Measurements from ENCODE around the gene SCMH1.

Gene SCMH1

GRCh38 chr1:40985875-40986274 lies 256.2 kb downstream of the SCMH1 start:
- H3K4me3 ChIP-seq (ENCODE audit: low read length) = no peak overlapping the region
- DNase-seq (ENCODE audit: low read depth) = no peak
- TF ChIP-seq, protein P1, sequence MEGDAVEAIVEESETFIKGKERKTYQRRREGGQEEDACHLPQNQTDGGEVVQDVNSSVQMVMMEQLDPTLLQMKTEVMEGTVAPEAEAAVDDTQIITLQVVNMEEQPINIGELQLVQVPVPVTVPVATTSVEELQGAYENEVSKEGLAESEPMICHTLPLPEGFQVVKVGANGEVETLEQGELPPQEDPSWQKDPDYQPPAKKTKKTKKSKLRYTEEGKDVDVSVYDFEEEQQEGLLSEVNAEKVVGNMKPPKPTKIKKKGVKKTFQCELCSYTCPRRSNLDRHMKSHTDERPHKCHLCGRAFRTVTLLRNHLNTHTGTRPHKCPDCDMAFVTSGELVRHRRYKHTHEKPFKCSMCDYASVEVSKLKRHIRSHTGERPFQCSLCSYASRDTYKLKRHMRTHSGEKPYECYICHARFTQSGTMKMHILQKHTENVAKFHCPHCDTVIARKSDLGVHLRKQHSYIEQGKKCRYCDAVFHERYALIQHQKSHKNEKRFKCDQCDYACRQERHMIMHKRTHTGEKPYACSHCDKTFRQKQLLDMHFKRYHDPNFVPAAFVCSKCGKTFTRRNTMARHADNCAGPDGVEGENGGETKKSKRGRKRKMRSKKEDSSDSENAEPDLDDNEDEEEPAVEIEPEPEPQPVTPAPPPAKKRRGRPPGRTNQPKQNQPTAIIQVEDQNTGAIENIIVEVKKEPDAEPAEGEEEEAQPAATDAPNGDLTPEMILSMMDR (conservative IDR thresholded peaks at IDR 0.05; ENCODE audit: low read length) = no peak

- TF ChIP-seq, protein P1 (conservative IDR thresholded peaks at IDR 0.05; ENCODE audit: low read length) = no peak
These were observed 256.9 kb downstream of the SCMH1 start for GRCh38 chr1:40985161-40985560.

DNA sequence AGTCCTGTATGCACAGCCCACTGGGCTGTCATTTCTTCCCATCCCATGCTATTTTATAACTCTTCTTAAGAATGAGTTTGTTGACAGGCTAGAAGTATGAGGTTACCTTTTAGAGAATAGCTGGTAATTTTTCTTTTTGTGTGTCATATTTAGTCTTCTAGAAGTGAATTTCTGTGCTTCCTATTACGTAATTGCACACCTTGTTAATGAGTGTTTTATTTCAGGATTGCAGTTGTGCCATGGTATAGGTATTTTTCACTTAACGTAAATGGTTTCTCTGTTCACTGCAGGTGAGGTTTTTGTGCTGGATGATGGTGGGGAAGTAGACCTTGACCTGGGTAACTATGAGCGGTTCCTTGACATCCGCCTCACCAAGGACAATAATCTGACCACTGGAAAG lies 257.6 kb downstream of the SCMH1 start:
- TF ChIP-seq, protein P1 (conservative IDR thresholded peaks at IDR 0.05; ENCODE audit: low read length) = no peak
- H3K4me3 ChIP-seq (ENCODE audit: low read length) = no peak overlapping the region

More at GRCh38 chr1:40985161-40985560, 256.9 kb downstream of the SCMH1 start:
- DNase-seq (ENCODE audit: low read depth) = no peak
- no peak overlapping the region for H3K4me3 ChIP-seq (ENCODE audit: low read length)

GRCh38 chr1:40984066-40984465 lies 258.0 kb downstream of the SCMH1 start:
- peak; percentile 59 for DNase-seq (ENCODE audit: low read depth)
- no peak overlapping the region for H3K4me3 ChIP-seq (ENCODE audit: low read length)
- TF ChIP-seq, protein P1 (conservative IDR thresholded peaks at IDR 0.05; ENCODE audit: low read length) = no peak

More for the DNA sequence above, 257.6 kb downstream of the SCMH1 start:
- no peak for DNase-seq (ENCODE audit: low read depth)

- TF ChIP-seq, protein P1 (conservative IDR thresholded peaks at IDR 0.05; ENCODE audit: low read length) = no peak
- DNase-seq (ENCODE audit: low read depth) = peak; percentile 53
- no peak overlapping the region for H3K4me3 ChIP-seq (ENCODE audit: low read length)
These were observed 258.8 kb downstream of the SCMH1 start for GRCh38 chr1:40983286-40983685.

DNA sequence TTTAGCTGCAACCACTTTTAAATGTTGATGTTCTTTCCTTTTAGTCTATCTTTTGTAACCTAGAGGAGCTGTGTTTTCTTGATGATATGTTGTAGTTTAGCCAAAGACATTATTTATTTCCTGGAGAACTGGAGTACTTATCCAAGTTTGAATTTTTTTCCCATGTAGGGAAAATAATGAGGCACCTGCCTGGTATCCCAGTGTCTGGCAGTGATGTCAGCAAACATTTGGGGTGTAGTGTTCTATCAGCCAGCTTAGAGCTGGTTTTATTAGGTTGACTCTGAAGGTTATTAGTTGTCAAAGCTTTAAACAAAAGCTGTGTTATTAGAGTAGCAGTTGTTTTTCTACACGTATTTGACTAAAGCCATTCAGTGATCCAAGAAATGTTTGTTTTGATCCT lies 259.4 kb downstream of the SCMH1 start:
- H3K4me3 ChIP-seq (ENCODE audit: low read length) = no peak overlapping the region
- DNase-seq (ENCODE audit: low read depth) = peak; percentile 48
- TF ChIP-seq, protein P1 (conservative IDR thresholded peaks at IDR 0.05; ENCODE audit: low read length) = no peak

DNA sequence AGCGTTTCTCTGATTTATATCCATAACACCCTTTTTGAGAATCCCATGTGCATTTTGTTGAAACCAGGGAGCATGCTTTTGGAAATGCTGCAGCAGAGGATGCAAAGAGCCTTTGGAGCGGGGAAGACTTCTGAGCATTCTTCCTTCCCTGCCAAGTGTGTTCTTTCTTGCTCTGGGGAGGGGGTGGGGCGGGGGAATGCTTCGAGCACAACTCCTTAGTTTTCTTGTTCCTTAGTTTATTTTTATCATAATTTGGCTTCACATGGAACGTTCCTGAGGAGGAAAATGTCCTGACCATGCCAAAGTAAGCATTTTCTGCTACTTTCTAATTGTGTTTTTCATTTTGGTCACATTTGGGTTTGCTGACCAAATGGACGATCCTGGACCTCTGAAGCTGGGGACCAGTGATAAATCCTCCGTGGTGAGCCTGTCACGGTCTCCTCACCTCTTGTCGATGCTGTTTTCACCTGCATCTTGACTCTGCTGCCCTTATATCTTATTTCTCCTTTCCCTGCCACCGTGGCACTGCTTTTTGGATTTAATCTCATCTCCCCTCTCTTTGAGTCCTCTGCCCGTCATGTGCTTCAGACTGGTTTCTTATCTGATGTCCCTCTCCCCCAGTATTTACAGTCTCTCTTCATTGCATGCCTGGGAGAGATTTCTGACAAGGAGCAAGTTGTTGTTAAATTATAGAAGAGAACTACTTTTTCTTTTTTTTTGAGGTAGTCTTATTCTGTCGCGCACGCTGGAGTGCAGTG lies 260.2 kb downstream of the SCMH1 start:
- peak overlapping the region; percentile 85 for H3K4me3 ChIP-seq (ENCODE audit: low read length)
- TF ChIP-seq, protein P1 (conservative IDR thresholded peaks at IDR 0.05; ENCODE audit: low read length) = no peak
- peak; percentile 47 for DNase-seq (ENCODE audit: low read depth)

Measured in AG10803 (cell line).